Tibial nerve (tissue), 3 donors: ENCODE results near the gene RREB1.

Experiments
- POLR2A ChIP-seq, 2 donors: fragments of 450-650 bp; IDR thresholded peaks; one replicate each; pipeline ENCODE4 v1.6.1; 2017; ENCODE audit warnings: antibody characterized with exemption in 2 of 2, mild to moderate bottlenecking in 2 of 2, moderate library complexity in 2 of 2
- TF ChIP-seq, protein P1 (sequence below), 5 experiments: fragments of 200-600 bp in 3 of 5; fragments of 450-650 bp in 2 of 5; sonication (generic) in 3 of 5; IDR thresholded peaks; one replicate each; pipeline ENCODE4 v1.5.1; 2016 to 2019; ENCODE audit warnings: antibody characterized with exemption in 5 of 5, mild to moderate bottlenecking in 3 of 5, moderate library complexity in 2 of 5

DNA sequence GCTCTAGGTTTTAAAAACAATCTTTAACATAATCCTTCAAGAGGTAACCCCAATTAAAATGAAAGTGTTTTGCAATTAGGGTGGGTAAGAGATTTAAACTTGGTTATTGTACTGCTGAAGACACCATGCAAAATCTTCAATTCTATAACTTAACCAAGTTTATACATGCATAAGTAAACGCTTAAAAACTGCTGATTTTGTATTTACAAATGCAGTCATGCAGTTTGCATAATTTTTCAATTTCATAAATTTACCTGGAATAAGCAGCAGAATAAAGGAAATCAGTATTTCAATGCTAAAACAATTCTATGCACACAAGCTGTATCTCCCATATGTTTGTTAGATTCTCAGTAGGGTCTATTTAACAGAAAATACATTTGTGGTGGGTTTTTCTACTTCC is 182.3 kb downstream of the RREB1 start:
- TF ChIP-seq, protein P1, sequence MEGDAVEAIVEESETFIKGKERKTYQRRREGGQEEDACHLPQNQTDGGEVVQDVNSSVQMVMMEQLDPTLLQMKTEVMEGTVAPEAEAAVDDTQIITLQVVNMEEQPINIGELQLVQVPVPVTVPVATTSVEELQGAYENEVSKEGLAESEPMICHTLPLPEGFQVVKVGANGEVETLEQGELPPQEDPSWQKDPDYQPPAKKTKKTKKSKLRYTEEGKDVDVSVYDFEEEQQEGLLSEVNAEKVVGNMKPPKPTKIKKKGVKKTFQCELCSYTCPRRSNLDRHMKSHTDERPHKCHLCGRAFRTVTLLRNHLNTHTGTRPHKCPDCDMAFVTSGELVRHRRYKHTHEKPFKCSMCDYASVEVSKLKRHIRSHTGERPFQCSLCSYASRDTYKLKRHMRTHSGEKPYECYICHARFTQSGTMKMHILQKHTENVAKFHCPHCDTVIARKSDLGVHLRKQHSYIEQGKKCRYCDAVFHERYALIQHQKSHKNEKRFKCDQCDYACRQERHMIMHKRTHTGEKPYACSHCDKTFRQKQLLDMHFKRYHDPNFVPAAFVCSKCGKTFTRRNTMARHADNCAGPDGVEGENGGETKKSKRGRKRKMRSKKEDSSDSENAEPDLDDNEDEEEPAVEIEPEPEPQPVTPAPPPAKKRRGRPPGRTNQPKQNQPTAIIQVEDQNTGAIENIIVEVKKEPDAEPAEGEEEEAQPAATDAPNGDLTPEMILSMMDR (IDR thresholded peaks at IDR 0.05): no peak
- TF ChIP-seq POLR2A (IDR thresholded peaks at IDR 0.05): no peak
